Endothelial cell of umbilical vein (primary cell): ENCODE data around the gene CDC25A. TPM values are rescaled to one million over a fixed set of nuclear protein-coding genes. Genes with fewer than 3 reads are reported as not detected.

Source experiments
- BruUV-seq: library from RNA; stranded (reverse); fragments of 400-500 nt; replicated peaks from 2 replicates; lab custom pipeline; 2021; lab: Mats Ljungman, UMichigan
- CTCF ChIA-PET: fragments of 300-600, 350-600 bp; sonication (Branson Sonifier 250); formaldehyde crosslinking; loops from one replicate; lab custom pipeline; 2021; ENCODE audit warnings: antibody characterized with exemption, inconsistent platforms; lab: Charles Lee
- POLR2A ChIA-PET: fragments of 300-600, 350-600 bp; sonication (Branson Sonifier 250); formaldehyde crosslinking; loops from one replicate; lab custom pipeline; 2021; ENCODE audit warnings: antibody characterized with exemption, inconsistent platforms; lab: Charles Lee
- DNase-seq: peaks from one replicate; pipeline ENCODE4 v3.0.0-alpha.2; 2011; ENCODE audit warnings: low read depth, low spot score
- FAIRE-seq: peaks from 2 replicates; lab custom pipeline; 2011; peaks lifted over from hg19 to GRCh38; lab: Jason Lieb, UNC
- H2AFZ ChIP-seq: 2 replicates; pipeline ENCODE4 v1.6.0; 2012; ENCODE audit warnings: low read depth, low read length, control low read depth, inconsistent platforms
- H3K27ac ChIP-seq: 2 replicates; pipeline ENCODE4 v1.5.1; 2011; ENCODE audit warnings: low read depth, mild to moderate bottlenecking, control low read depth, low read length, moderate library complexity; ENCODE audit not compliant: insufficient read depth
- H3K27me3 ChIP-seq, 2 experiments: 2 replicates each; pipeline versions ENCODE4 v1.6.0 to v1.6.1; 2011; ENCODE audit warnings: low read length in 2 of 2, mixed read lengths in 1 of 2; ENCODE audit not compliant: control insufficient read depth in 2 of 2, insufficient read depth in 2 of 2
- H3K36me3 ChIP-seq, 2 experiments: 2 replicates in 1 of 2; 3 replicates in 1 of 2; pipeline ENCODE4 v1.5.1; 2011; ENCODE audit warnings: low read length in 2 of 2, mild to moderate bottlenecking in 1 of 2, moderate library complexity in 1 of 2; ENCODE audit not compliant: control insufficient read depth in 2 of 2, insufficient read depth in 2 of 2; ENCODE audit errors: extremely low read depth in 1 of 2
- H3K4me1 ChIP-seq: 3 replicates; pipeline ENCODE4 v1.5.1; 2011; ENCODE audit warnings: mild to moderate bottlenecking, low read length; ENCODE audit not compliant: control insufficient read depth, insufficient read depth; ENCODE audit errors: extremely low read depth
- H3K4me2 ChIP-seq: 2 replicates; pipeline ENCODE4 v1.6.1; 2011; ENCODE audit warnings: low read length, control low read depth, mixed read lengths; ENCODE audit not compliant: insufficient read depth
- H3K4me3 ChIP-seq, 3 experiments: fragments of 200-600 bp in 1 of 3; sonication (generic), shearing (Covaris generic) in 1 of 3; replicated peaks in 1 of 3; 2 replicates each; pipeline ENCODE4 v1.5.1; 2011 to 2016; ENCODE audit warnings: control low read depth in 3 of 3, low read length in 3 of 3, mild to moderate bottlenecking in 2 of 3, inconsistent platforms in 1 of 3, low read depth in 1 of 3, moderate library complexity in 1 of 3; ENCODE audit not compliant: insufficient read depth in 1 of 3
- H3K79me2 ChIP-seq: 2 replicates; pipeline ENCODE4 v1.6.0; 2012; ENCODE audit warnings: low read length, inconsistent platforms; ENCODE audit not compliant: control insufficient read depth, insufficient read depth
- H3K9ac ChIP-seq: replicated peaks from 2 replicates; pipeline ENCODE3; 2011; ENCODE audit warnings: low read length, control low read depth; ENCODE audit not compliant: insufficient read depth; ENCODE audit errors: extremely low read depth
- H3K9me1 ChIP-seq: replicated peaks from 3 replicates; pipeline ENCODE4 v1.6.0; 2011; ENCODE audit warnings: mild to moderate bottlenecking, low read length; ENCODE audit not compliant: control insufficient read depth, insufficient read depth; ENCODE audit errors: extremely low read depth
- H3K9me3 ChIP-seq: replicated peaks from 2 replicates; pipeline ENCODE4 v1.5.1; 2012; ENCODE audit warnings: low read length, inconsistent platforms; ENCODE audit not compliant: control insufficient read depth, insufficient read depth
- H4K20me1 ChIP-seq: replicated peaks from 2 replicates; pipeline ENCODE3; 2011; ENCODE audit warnings: mild to moderate bottlenecking, low read length; ENCODE audit not compliant: control insufficient read depth, insufficient read depth; ENCODE audit errors: extremely low read depth
- CTCF ChIP-seq, 2 donors: IDR thresholded peaks; 1 replicate in 1 of 2; 2 replicates in 1 of 2; pipeline ENCODE4 v1.5.1; 2011; ENCODE audit warnings: low read length in 2 of 2, mild to moderate bottlenecking in 2 of 2, moderate library complexity in 2 of 2, control low read depth in 1 of 2, inconsistent platforms in 1 of 2, low read depth in 1 of 2; ENCODE audit not compliant: insufficient read depth in 1 of 2; ENCODE audit errors: extremely low read depth in 1 of 2
- EZH2 ChIP-seq: IDR thresholded peaks from 2 replicates; pipeline ENCODE4 v1.6.1; 2012; ENCODE audit warnings: borderline replicate concordance, low read depth, mild to moderate bottlenecking, moderate library complexity, low read length, inconsistent platforms; ENCODE audit not compliant: severe bottlenecking
- FOS ChIP-seq: IDR thresholded peaks from 2 replicates; pipeline ENCODE4 v1.6.1; 2011; ENCODE audit warnings: mild to moderate bottlenecking, low read length, moderate library complexity, borderline replicate concordance; ENCODE audit not compliant: insufficient read depth
- GATA2 ChIP-seq: IDR thresholded peaks from 2 replicates; pipeline ENCODE4 v1.7.0; 2011; ENCODE audit warnings: low read depth, mild to moderate bottlenecking, moderate library complexity, mixed read lengths, low read length; ENCODE audit not compliant: insufficient read length, insufficient read depth
- JUN ChIP-seq: IDR thresholded peaks from 2 replicates; pipeline ENCODE4 v1.6.1; 2011; ENCODE audit warnings: borderline replicate concordance, low read depth; ENCODE audit not compliant: insufficient read length, insufficient read depth
- MYC ChIP-seq: IDR thresholded peaks from one replicate; pipeline ENCODE4 v1.6.1; 2011; ENCODE audit warnings: mild to moderate bottlenecking, low read depth, low read length
- POLR2A ChIP-seq: IDR thresholded peaks from 2 replicates; pipeline ENCODE4 v1.6.1; 2012; ENCODE audit warnings: low read depth, mild to moderate bottlenecking, control low read depth, low read length
- POLR2AphosphoS5 ChIP-seq: IDR thresholded peaks from 2 replicates; pipeline ENCODE4 v1.6.1; 2012; ENCODE audit warnings: low read depth, mild to moderate bottlenecking, control low read depth, low read length, moderate library complexity; ENCODE audit not compliant: insufficient read depth
- dilution Hi-C: fragments of 300-500 bp; cut with MboI; formaldehyde crosslinking; loops from one replicate; pipeline ENCODE4 v1.15.0; 2019; ENCODE audit warnings: low sequenced_read_pairs; ENCODE audit not compliant: extremely low pct_ligation_motif_present
- intact Hi-C: fragments of 100-400 bp; cut with micrococcal nuclease; formaldehyde crosslinking; loops from one replicate; pipeline ENCODE4 v1.10.0; 2022
- polyA plus RNA-seq, 4 experiments: library from polyadenylated mRNA; depleted of rRNA in 3 of 4; stranded (reverse) in 3 of 4; unstranded in 1 of 4; fragments of >200 nt; gene quantifications; 2 replicates each; pipeline versions ENCODE4 v1.2.1 to v1.2.3, GENCODE V29; 2011 to 2012; ENCODE audit warnings: missing spikeins in 1 of 4
- total RNA-seq: library from RNA; stranded (reverse); gene quantifications from 2 replicates; pipeline ENCODE4 v1.2.3, GENCODE V29; 2021
- TF ChIP-seq, protein P1 (sequence below): IDR thresholded peaks from 2 replicates; pipeline ENCODE4 v1.6.1; 2011; ENCODE audit not compliant: insufficient read depth, insufficient read length

CDC25A gene
- total and polyA plus RNA-seq, 2 donors (not counting 3 experiments of a cell fraction or from before 2014, with no cell fraction given) = 5.5 to 18.4 TPM

DNA sequence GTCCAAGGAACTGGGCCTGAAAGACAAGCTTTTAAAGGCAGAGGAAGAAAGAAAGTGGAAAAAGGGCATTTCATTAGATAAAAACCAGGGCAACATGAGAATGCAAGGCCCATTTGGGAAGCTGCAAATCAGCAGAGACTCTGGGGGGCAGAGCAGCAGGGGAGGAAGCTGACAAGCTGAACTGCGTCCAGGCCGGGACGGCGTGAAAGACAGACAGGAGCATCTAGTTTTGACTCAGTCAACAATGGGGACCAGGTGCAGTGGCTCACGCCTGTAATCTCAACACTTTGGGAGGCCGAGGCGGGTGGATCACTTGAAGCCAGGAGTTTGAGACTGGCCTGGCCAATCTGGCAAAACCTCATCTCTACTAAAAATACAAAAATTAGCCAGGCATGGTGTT is 69.9 kb downstream of the CDC25A start:
- ChIA-PET POLR2A (no interaction called here), CTCF (no interaction called here)

More for the DNA sequence above, 69.9 kb downstream of the CDC25A start:
- TF ChIP-seq EZH2 (no peak), JUN (no peak), CTCF (IDR thresholded peaks at IDR 0.05; ENCODE audit: extremely low read depth in 1 of 2, insufficient read depth in 1 of 2, low read depth in 1 of 2, low read length in 2 of 2) (no peak), GATA2 (no peak), POLR2AphosphoS5 (no peak), POLR2A (no peak), FOS (no peak), MYC (no peak)
- TF ChIP-seq, protein P1, sequence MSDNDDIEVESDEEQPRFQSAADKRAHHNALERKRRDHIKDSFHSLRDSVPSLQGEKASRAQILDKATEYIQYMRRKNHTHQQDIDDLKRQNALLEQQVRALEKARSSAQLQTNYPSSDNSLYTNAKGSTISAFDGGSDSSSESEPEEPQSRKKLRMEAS = no peak
- H3K4me1 ChIP-seq = no peaks in the 10 kb centered on the region
- H3K27me3 ChIP-seq = no peaks in the 10 kb centered on the region
- H3K4me3 ChIP-seq = no peak overlapping the region
- FAIRE-seq (no peak), DNase-seq (no peak)
- H3K36me3 ChIP-seq = no peaks in the 10 kb centered on the region
- no peak overlapping the region for H2AFZ ChIP-seq
- no TSS peak for BruUV-seq
- no peak overlapping the region for H3K4me2 ChIP-seq
- H3K9me3 ChIP-seq = no peaks in the 10 kb centered on the region
- no peaks in the 10 kb centered on the region for H3K79me2 ChIP-seq
- no peak overlapping the region for H3K27ac ChIP-seq
- dilution Hi-C loops (no loop called here), intact Hi-C loops (no loop called here)
- H3K9me1 ChIP-seq = no peaks in the 10 kb centered on the region
- no peaks in the 10 kb centered on the region for H4K20me1 ChIP-seq
- no peak overlapping the region for H3K9ac ChIP-seq
